Measurements from ENCODE around the gene PPP1R9A.

The PPP1R9A gene

GRCh38 chr7:94908323-94909178 lies 1.2 kb downstream of the PPP1R9A start:
- in situ Hi-C loops (cut with HindIII; ENCODE audit: low sequenced_read_pairs), result no loop called here

GRCh38 chr7:94909179-94909466 lies 1.7 kb downstream of the PPP1R9A start:
- in situ Hi-C loops (cut with HindIII; ENCODE audit: low sequenced_read_pairs), result no loop called here

GRCh38 chr7:94912085-94912484 lies 4.7 kb downstream of the PPP1R9A start:
- in situ Hi-C loops (cut with HindIII; ENCODE audit: low sequenced_read_pairs), result no loop called here

GRCh38 chr7:94913391-94913790 lies 6.0 kb downstream of the PPP1R9A start:
- in situ Hi-C loops (cut with HindIII; ENCODE audit: low sequenced_read_pairs), result no loop called here

GRCh38 chr7:94921911-94922310 lies 14.5 kb downstream of the PPP1R9A start:
- in situ Hi-C loops (cut with HindIII; ENCODE audit: low sequenced_read_pairs), result no loop called here

GRCh38 chr7:94922457-94922856 lies 15.1 kb downstream of the PPP1R9A start:
- in situ Hi-C loops (cut with HindIII; ENCODE audit: low sequenced_read_pairs), result no loop called here

GRCh38 chr7:94923412-94923811 lies 16.0 kb downstream of the PPP1R9A start:
- in situ Hi-C loops (cut with HindIII; ENCODE audit: low sequenced_read_pairs), result no loop called here

GRCh38 chr7:94928168-94928707 lies 20.8 kb downstream of the PPP1R9A start:
- in situ Hi-C loops (cut with HindIII; ENCODE audit: low sequenced_read_pairs), result no loop called here

GRCh38 chr7:94933256-94933990 lies 26.0 kb downstream of the PPP1R9A start:
- in situ Hi-C loops (cut with HindIII; ENCODE audit: low sequenced_read_pairs), result no loop called here

- in situ Hi-C loops (cut with HindIII; ENCODE audit: low sequenced_read_pairs), result no loop called here
These were observed 32.0 kb downstream of the PPP1R9A start for GRCh38 chr7:94939395-94939794.

- in situ Hi-C loops (cut with HindIII; ENCODE audit: low sequenced_read_pairs), result no loop called here
These were observed 32.8 kb downstream of the PPP1R9A start for GRCh38 chr7:94940241-94940640.

- in situ Hi-C loops (cut with HindIII; ENCODE audit: low sequenced_read_pairs), result no loop called here
These were observed 34.6 kb downstream of the PPP1R9A start for GRCh38 chr7:94941844-94942632.

- in situ Hi-C loops (cut with HindIII; ENCODE audit: low sequenced_read_pairs), result no loop called here
These were observed 35.7 kb downstream of the PPP1R9A start for GRCh38 chr7:94943134-94943533.

- in situ Hi-C loops (cut with HindIII; ENCODE audit: low sequenced_read_pairs), result no loop called here
These were observed 42.1 kb downstream of the PPP1R9A start for GRCh38 chr7:94949532-94949931.

GRCh38 chr7:94955807-94956206 lies 48.4 kb downstream of the PPP1R9A start:
- in situ Hi-C loops (cut with HindIII; ENCODE audit: low sequenced_read_pairs), result no loop called here

GRCh38 chr7:94957061-94957460 lies 49.7 kb downstream of the PPP1R9A start:
- in situ Hi-C loops (cut with HindIII; ENCODE audit: low sequenced_read_pairs), result no loop called here

- in situ Hi-C loops (cut with HindIII; ENCODE audit: low sequenced_read_pairs), result no loop called here
These were observed 55.3 kb downstream of the PPP1R9A start for GRCh38 chr7:94962661-94963060.

GRCh38 chr7:94969434-94970084 lies 62.2 kb downstream of the PPP1R9A start:
- in situ Hi-C loops (cut with HindIII; ENCODE audit: low sequenced_read_pairs), result no loop called here

- in situ Hi-C loops (cut with HindIII; ENCODE audit: low sequenced_read_pairs), result no loop called here
These were observed 62.7 kb downstream of the PPP1R9A start for GRCh38 chr7:94970085-94970576.

GRCh38 chr7:94971051-94971867 lies 63.9 kb downstream of the PPP1R9A start:
- in situ Hi-C loops (cut with HindIII; ENCODE audit: low sequenced_read_pairs), result no loop called here
